GM12878 (cell line): Measurements from ENCODE around the gene FGD5.

Experiments used
- CTCF ChIP-seq, 3 experiments: IDR thresholded peaks in 2 of 3; conservative IDR thresholded peaks in 1 of 3; 2 replicates each; pipeline ENCODE4 v1.5.1; 2011; ENCODE audit warnings: low read depth in 3 of 3, low read length in 3 of 3, mild to moderate bottlenecking in 3 of 3, control low read depth in 2 of 3, moderate library complexity in 2 of 3, inconsistent platforms in 1 of 3, mixed read lengths in 1 of 3; ENCODE audit not compliant: control insufficient read depth in 2 of 3, insufficient read depth in 1 of 3; ENCODE audit errors: extremely low read depth in 1 of 3
- E2F4 ChIP-seq: IDR thresholded peaks from 2 replicates; pipeline ENCODE4 v1.6.1; 2012; ENCODE audit warnings: low read depth, low read length, improper control_type of control experiment
- HDAC2 ChIP-seq: fragments of 200-600 bp; sonication (generic); IDR thresholded peaks from 2 replicates; pipeline ENCODE4 v1.6.1; 2017
- LARP7 ChIP-seq: fragments of 450-650 bp; IDR thresholded peaks from 2 replicates; pipeline ENCODE4 v1.6.1; 2017; ENCODE audit warnings: mild to moderate bottlenecking
- MAX ChIP-seq: IDR thresholded peaks from 2 replicates; pipeline ENCODE4 v1.6.1; 2012; ENCODE audit warnings: low read depth, low read length, improper control_type of control experiment
- RFX5 ChIP-seq: IDR thresholded peaks from 2 replicates; pipeline ENCODE4 v1.6.1; 2011; ENCODE audit warnings: low read depth, low read length, improper control_type of control experiment
- SRF ChIP-seq, 2 experiments: IDR thresholded peaks; 2 replicates each; pipeline ENCODE4 v1.6.1; 2011; ENCODE audit warnings: low read depth in 2 of 2, low read length in 2 of 2, mild to moderate bottlenecking in 1 of 2, moderate library complexity in 1 of 2
- TCF3 ChIP-seq: IDR thresholded peaks from 2 replicates; pipeline ENCODE4 v1.6.1; 2012; ENCODE audit warnings: low read depth, mild to moderate bottlenecking, low read length, borderline replicate concordance; ENCODE audit not compliant: insufficient read depth
- USF2 ChIP-seq: IDR thresholded peaks from 2 replicates; pipeline ENCODE4 v1.6.1; 2011; ENCODE audit warnings: low read depth, low read length, improper control_type of control experiment, borderline replicate concordance
- ZZZ3 ChIP-seq: IDR thresholded peaks from 2 replicates; pipeline ENCODE4 v1.6.1; 2011; ENCODE audit warnings: low read depth; ENCODE audit not compliant: control insufficient read depth, insufficient read length

- TF ChIP-seq CTCF (IDR thresholded peaks at IDR 0.05 in 2 of 3, conservative IDR thresholded peaks at IDR 0.05 in 1 of 3; ENCODE audit: control insufficient read depth in 2 of 3, extremely low read depth in 1 of 3, insufficient read depth in 1 of 3, low read depth in 3 of 3, low read length in 3 of 3) (no peak), USF2 (no peak), SRF (IDR thresholded peaks at IDR 0.05; ENCODE audit: low read depth in 2 of 2, low read length in 2 of 2) (no peak), RFX5 (no peak), LARP7 (no peak), HDAC2 (no peak), TCF3 (no peak), E2F4 (no peak), MAX (no peak), ZZZ3 (no peak)
Observed at GRCh38 chr3:14858105-14858504, 39.3 kb downstream of the FGD5 start.
